Measurements from ENCODE around the gene CLPSL1. TPM values are rescaled to one million over a fixed set of nuclear protein-coding genes. Genes with fewer than 3 reads are reported as not detected.

The CLPSL1 gene
- total RNA-seq, 3 donors from 2014 or later (not counting 1 experiment from before 2014, with no cell fraction given), result not detected

DNA sequence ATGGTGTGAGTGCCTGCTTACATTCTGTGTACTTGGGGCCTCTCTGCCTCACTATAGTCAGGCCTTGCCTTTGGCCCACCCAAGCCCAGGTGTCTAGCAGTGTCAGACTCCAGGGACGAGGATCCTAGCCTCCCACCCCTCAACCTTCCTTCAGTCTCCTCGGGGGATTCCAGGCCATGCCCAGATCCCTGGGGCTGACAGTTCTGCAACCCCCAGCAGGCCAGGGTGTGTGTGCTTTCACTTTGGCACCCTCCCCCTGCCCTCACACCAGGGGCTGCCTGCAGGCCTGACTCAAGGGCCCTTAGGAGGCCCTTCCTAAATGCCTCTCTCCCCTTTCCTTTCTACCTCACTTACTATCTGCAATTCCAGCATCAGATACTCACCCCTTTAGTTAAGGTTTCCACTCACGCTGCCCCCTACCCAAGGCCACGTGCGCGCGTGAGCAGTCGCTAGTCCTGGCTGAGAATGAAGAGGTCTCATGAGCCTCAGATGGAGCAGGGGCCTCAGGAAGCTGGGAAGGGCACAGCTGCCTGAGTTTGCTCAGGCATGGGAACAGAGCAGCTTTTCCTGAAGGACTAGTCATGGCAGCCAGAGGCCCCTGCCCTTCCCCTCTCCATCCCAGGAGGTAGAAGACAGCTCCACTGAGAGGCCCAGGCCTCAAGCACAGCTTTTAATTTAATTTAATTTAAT lies 17.2 kb downstream of the CLPSL1 start:
- no peak overlapping the region for H3K4me3 ChIP-seq (ENCODE audit: low read length)
- ATAC-seq (no peak), DNase-seq (no peak)
- H3K36me3 ChIP-seq (ENCODE audit: control insufficient read depth, insufficient read depth, low read length), result no peaks in the 10 kb centered on the region
- Mint-ChIP-seq H3K27me3 (ENCODE audit: low read depth in 2 of 2) (peaks cover 11 to 13% of the 10 kb centered on the region in 2 donors), H3K9me3 (no peaks in the 10 kb centered on the region), H3K36me3 (no peaks in the 10 kb centered on the region), H3K4me3 (no peak overlapping the region), H3K27ac (no peak overlapping the region), H3K4me1 (no peaks in the 10 kb centered on the region)
- H3K9me3 ChIP-seq (ENCODE audit: control insufficient read depth, insufficient read depth, low read length), result no peaks in the 10 kb centered on the region
- H3K27ac ChIP-seq (ENCODE audit: low read length), result no peak overlapping the region
- no peaks in the 10 kb centered on the region for H3K4me1 ChIP-seq (ENCODE audit: control insufficient read depth, insufficient read depth, low read length)
- intact Hi-C loops (cut with micrococcal nuclease), result loop anchor here (1.0 kb wide), 1 partner anchor 11 kb away; no protein-coding TSS in a partner anchor
- no peaks in the 10 kb centered on the region for H3K27me3 ChIP-seq (ENCODE audit: control insufficient read depth, insufficient read depth, low read length)
- WGBS (ENCODE audit: insufficient coverage), result 91% methylated on average over 8 of the region's 8 CpGs
- no peak for TF ChIP-seq CTCF (IDR thresholded peaks at IDR 0.05)

GRCh38 chr6:35798706-35799105 lies 17.9 kb downstream of the CLPSL1 start:
- H3K36me3 Mint-ChIP-seq, result no peaks in the 10 kb centered on the region
- no peaks in the 10 kb centered on the region for H3K9me3 Mint-ChIP-seq
- no peaks in the 10 kb centered on the region for H3K4me1 Mint-ChIP-seq
- H3K4me3 Mint-ChIP-seq, result no peak overlapping the region
- ATAC-seq, result no peak
- no peak for TF ChIP-seq CTCF (IDR thresholded peaks at IDR 0.05)
- Histone ChIP-seq H3K4me1 (ENCODE audit: control insufficient read depth, insufficient read depth, low read length) (no peaks in the 10 kb centered on the region), H3K4me3 (ENCODE audit: low read length) (no peak overlapping the region), H3K27me3 (ENCODE audit: control insufficient read depth, insufficient read depth, low read length) (no peaks in the 10 kb centered on the region), H3K9me3 (ENCODE audit: control insufficient read depth, insufficient read depth, low read length) (no peaks in the 10 kb centered on the region), H3K36me3 (ENCODE audit: control insufficient read depth, insufficient read depth, low read length) (no peaks in the 10 kb centered on the region), H3K27ac (ENCODE audit: low read length) (no peak overlapping the region)
- no peak for DNase-seq
- H3K27me3 Mint-ChIP-seq (ENCODE audit: low read depth in 2 of 2), result peaks cover 8 to 9% of the 10 kb centered on the region in 2 donors
- WGBS (ENCODE audit: insufficient coverage), result 82% methylated on average over 4 of the region's 5 CpGs
- H3K27ac Mint-ChIP-seq, result no peak overlapping the region
- intact Hi-C loops (cut with micrococcal nuclease), result loop anchor here (1.0 kb wide), 1 partner anchor 11 kb away; no protein-coding TSS in a partner anchor

DNA sequence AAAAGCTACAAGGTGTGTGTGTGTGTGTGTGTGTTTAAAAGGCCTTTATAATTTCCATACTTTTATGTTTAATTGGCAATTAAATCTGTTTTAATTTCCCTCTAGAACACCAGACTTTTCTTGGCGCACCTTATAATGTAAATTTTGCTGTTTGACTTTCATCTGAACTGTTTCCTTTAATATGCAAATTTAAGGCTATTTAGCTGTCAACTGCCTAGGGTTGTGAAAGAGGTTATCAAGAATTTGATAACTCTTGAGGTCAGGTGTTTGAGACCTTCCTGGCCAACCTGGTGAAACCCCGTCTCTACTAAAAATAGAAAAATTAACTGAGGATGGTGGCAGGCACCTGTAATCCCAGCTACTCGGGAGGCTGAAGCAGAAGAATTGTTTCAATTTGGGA lies 20.3 kb downstream of the CLPSL1 start:
- ATAC-seq, result no peak
- Mint-ChIP-seq H3K4me3 (no peak overlapping the region), H3K4me1 (peaks cover 5 to 12% of the 10 kb centered on the region in 2 donors), H3K36me3 (no peaks in the 10 kb centered on the region), H3K27ac (no peak overlapping the region), H3K9me3 (no peaks in the 10 kb centered on the region), H3K27me3 (ENCODE audit: low read depth in 2 of 2) (peaks cover 10% of the 10 kb centered on the region in 2 donors)
- Histone ChIP-seq H3K9me3 (ENCODE audit: control insufficient read depth, insufficient read depth, low read length) (no peaks in the 10 kb centered on the region), H3K36me3 (ENCODE audit: control insufficient read depth, insufficient read depth, low read length) (no peaks in the 10 kb centered on the region), H3K4me1 (ENCODE audit: control insufficient read depth, insufficient read depth, low read length) (peaks cover 7% of the 10 kb centered on the region), H3K4me3 (ENCODE audit: low read length) (no peak overlapping the region), H3K27ac (ENCODE audit: low read length) (no peak overlapping the region), H3K27me3 (ENCODE audit: control insufficient read depth, insufficient read depth, low read length) (peaks cover 5% of the 10 kb centered on the region)
- DNase-seq, result no peak
- no peak for TF ChIP-seq CTCF (IDR thresholded peaks at IDR 0.05)
- intact Hi-C loops (cut with micrococcal nuclease), result no loop called here
- WGBS (ENCODE audit: insufficient coverage), result 80% methylated on average over 2 of the region's 3 CpGs
